ENCODE results near the gene ZNF646.
A peak's percentile ranks its signal among the peaks of the same experiment; 100 is the strongest.
"Not testable (repeated sequence)": the region's sequence is repeated elsewhere in the genome, so short reads cannot be mapped to it uniquely, and the experiment has no call there.

ZNF646 gene

GRCh38 chr16:31085873-31086628, 11.8 kb downstream of the ZNF646 start:
- peak; percentile 81 for DNase-seq

GRCh38 chr16:31086629-31086906, 12.3 kb downstream of the ZNF646 start:
- DNase-seq = no peak

- no peak for DNase-seq
These were observed 13.3 kb downstream of the ZNF646 start for GRCh38 chr16:31087481-31087880.

- DNase-seq = no peak
These were observed 13.7 kb downstream of the ZNF646 start for GRCh38 chr16:31087971-31088370.

GRCh38 chr16:31088459-31089183, 14.4 kb downstream of the ZNF646 start, which contains the start of gene PRSS53:
PRSS53 (minus strand) TSS chr16:31088943; CDS start chr16:31088809, 134 bp downstream.
- DNase-seq = no peak

- DNase-seq = no peak
These were observed 15.0 kb downstream of the ZNF646 start for GRCh38 chr16:31089199-31089598.

GRCh38 chr16:31090540-31090939, 16.3 kb downstream of the ZNF646 start:
- no peak for DNase-seq

GRCh38 chr16:31092330-31092729, 18.1 kb downstream of the ZNF646 start:
- DNase-seq = no peak

- DNase-seq = peak; percentile 49
These were observed 19.0 kb downstream of the ZNF646 start for GRCh38 chr16:31093132-31093703.

GRCh38 chr16:31094088-31094423, 19.8 kb downstream of the ZNF646 start:
- DNase-seq = peak; percentile 50

GRCh38 chr16:31094424-31095120, 20.4 kb downstream of the ZNF646 start, which contains the start of gene VKORC1:
VKORC1 (minus strand) TSS chr16:31094797; CDS start chr16:31094729, 68 bp downstream.
- peak; percentile 93 for DNase-seq

GRCh38 chr16:31099860-31100638, 25.8 kb downstream of the ZNF646 start:
- DNase-seq = no peak

GRCh38 chr16:31100876-31101641, 26.8 kb downstream of the ZNF646 start:
- not testable (repeated sequence) for DNase-seq

GRCh38 chr16:31105677-31106213, 31.5 kb downstream of the ZNF646 start:
- DNase-seq = peak; percentile 86

GRCh38 chr16:31106509-31107464, 32.6 kb downstream of the ZNF646 start:
- no peak for DNase-seq

GRCh38 chr16:31107465-31107867, 33.2 kb downstream of the ZNF646 start:
- no peak for DNase-seq

- DNase-seq = peak; percentile 81
These were observed 34.0 kb downstream of the ZNF646 start, which contains the start of gene BCKDK for GRCh38 chr16:31108035-31108793. BCKDK (plus strand) TSS chr16:31108386; CDS start chr16:31109224, 838 bp downstream.

GRCh38 chr16:31108794-31109558, 34.8 kb downstream of the ZNF646 start:
- no peak for DNase-seq

- DNase-seq = no peak
These were observed 35.4 kb downstream of the ZNF646 start for GRCh38 chr16:31109622-31110021.

Measured in right forelimb (tissue), 1 donor.